ENCODE results near the gene FAF1.
"Not testable (repeated sequence)": the region's sequence is repeated elsewhere in the genome, so short reads cannot be mapped to it uniquely, and the experiment has no call there.

FAF1 gene

GRCh38 chr1:50913954-50914353 lies 46.1 kb downstream of the FAF1 start:
- no peak for DNase-seq (ENCODE audit: low read depth in 2 of 2, low spot score in 1 of 2)

- not testable (repeated sequence) for DNase-seq (ENCODE audit: low read depth in 2 of 2, low spot score in 1 of 2)
Observed at GRCh38 chr1:50910356-50910755, 49.7 kb downstream of the FAF1 start.

GRCh38 chr1:50907610-50908009 lies 52.5 kb downstream of the FAF1 start:
- DNase-seq (ENCODE audit: low read depth in 2 of 2, low spot score in 1 of 2): not testable (repeated sequence)

- DNase-seq (ENCODE audit: low read depth in 2 of 2, low spot score in 1 of 2): not testable (repeated sequence)
Observed at GRCh38 chr1:50906050-50906449, 54.0 kb downstream of the FAF1 start.

GRCh38 chr1:50902419-50902818 lies 57.6 kb downstream of the FAF1 start:
- DNase-seq (ENCODE audit: low read depth in 2 of 2, low spot score in 1 of 2): no peak

- no peak for DNase-seq (ENCODE audit: low read depth in 2 of 2, low spot score in 1 of 2)
Observed at GRCh38 chr1:50901872-50902271, 58.2 kb downstream of the FAF1 start.

GRCh38 chr1:50898773-50899172 lies 61.3 kb downstream of the FAF1 start:
- DNase-seq (ENCODE audit: low read depth in 2 of 2, low spot score in 1 of 2): no peak

- DNase-seq (ENCODE audit: low read depth in 2 of 2, low spot score in 1 of 2): no peak
Observed at GRCh38 chr1:50894340-50894739, 65.7 kb downstream of the FAF1 start.

GRCh38 chr1:50893466-50893865 lies 66.6 kb downstream of the FAF1 start:
- DNase-seq (ENCODE audit: low read depth in 2 of 2, low spot score in 1 of 2): no peak

GRCh38 chr1:50887555-50887954 lies 72.5 kb downstream of the FAF1 start:
- DNase-seq (ENCODE audit: low read depth in 2 of 2, low spot score in 1 of 2): not testable (repeated sequence)

- no peak for DNase-seq (ENCODE audit: low read depth in 2 of 2, low spot score in 1 of 2)
Observed at GRCh38 chr1:50880373-50880772, 79.7 kb downstream of the FAF1 start.

GRCh38 chr1:50879137-50879536 lies 80.9 kb downstream of the FAF1 start:
- DNase-seq (ENCODE audit: low read depth in 2 of 2, low spot score in 1 of 2): no peak

GRCh38 chr1:50878434-50878833 lies 81.6 kb downstream of the FAF1 start:
- DNase-seq (ENCODE audit: low read depth in 2 of 2, low spot score in 1 of 2): no peak

GRCh38 chr1:50877641-50878040 lies 82.4 kb downstream of the FAF1 start:
- no peak for DNase-seq (ENCODE audit: low read depth in 2 of 2, low spot score in 1 of 2)

GRCh38 chr1:50873458-50874187 lies 86.4 kb downstream of the FAF1 start:
- peak; percentile 22 to 38 for DNase-seq (ENCODE audit: low read depth in 2 of 2, low spot score in 1 of 2)

- not testable (repeated sequence) for DNase-seq (ENCODE audit: low read depth in 2 of 2, low spot score in 1 of 2)
Observed at GRCh38 chr1:50864845-50865244, 95.2 kb downstream of the FAF1 start.

- DNase-seq (ENCODE audit: low read depth in 2 of 2, low spot score in 1 of 2): no peak
Observed at GRCh38 chr1:50861772-50862171, 98.3 kb downstream of the FAF1 start.

GRCh38 chr1:50860702-50861101 lies 99.4 kb downstream of the FAF1 start:
- DNase-seq (ENCODE audit: low read depth in 2 of 2, low spot score in 1 of 2): no peak

- DNase-seq (ENCODE audit: low read depth in 2 of 2, low spot score in 1 of 2): no peak
Observed at GRCh38 chr1:50860256-50860655, 99.8 kb downstream of the FAF1 start.

- DNase-seq (ENCODE audit: low read depth in 2 of 2, low spot score in 1 of 2): no peak
Observed at GRCh38 chr1:50859657-50860056, 100.4 kb downstream of the FAF1 start.

- DNase-seq (ENCODE audit: low read depth in 2 of 2, low spot score in 1 of 2): no peak
Observed at GRCh38 chr1:50858761-50859160, 101.3 kb downstream of the FAF1 start.

GRCh38 chr1:50857702-50858101 lies 102.4 kb downstream of the FAF1 start:
- DNase-seq (ENCODE audit: low read depth in 2 of 2, low spot score in 1 of 2): no peak

- DNase-seq (ENCODE audit: low read depth in 2 of 2, low spot score in 1 of 2): no peak
Observed at GRCh38 chr1:50853325-50853724, 106.7 kb downstream of the FAF1 start.
